ENCODE data around the gene RNASEH2C.
"Not testable (repeated sequence)": the region's sequence is repeated elsewhere in the genome, so short reads cannot be mapped to it uniquely, and the experiment has no call there.

RNASEH2C gene

DNA sequence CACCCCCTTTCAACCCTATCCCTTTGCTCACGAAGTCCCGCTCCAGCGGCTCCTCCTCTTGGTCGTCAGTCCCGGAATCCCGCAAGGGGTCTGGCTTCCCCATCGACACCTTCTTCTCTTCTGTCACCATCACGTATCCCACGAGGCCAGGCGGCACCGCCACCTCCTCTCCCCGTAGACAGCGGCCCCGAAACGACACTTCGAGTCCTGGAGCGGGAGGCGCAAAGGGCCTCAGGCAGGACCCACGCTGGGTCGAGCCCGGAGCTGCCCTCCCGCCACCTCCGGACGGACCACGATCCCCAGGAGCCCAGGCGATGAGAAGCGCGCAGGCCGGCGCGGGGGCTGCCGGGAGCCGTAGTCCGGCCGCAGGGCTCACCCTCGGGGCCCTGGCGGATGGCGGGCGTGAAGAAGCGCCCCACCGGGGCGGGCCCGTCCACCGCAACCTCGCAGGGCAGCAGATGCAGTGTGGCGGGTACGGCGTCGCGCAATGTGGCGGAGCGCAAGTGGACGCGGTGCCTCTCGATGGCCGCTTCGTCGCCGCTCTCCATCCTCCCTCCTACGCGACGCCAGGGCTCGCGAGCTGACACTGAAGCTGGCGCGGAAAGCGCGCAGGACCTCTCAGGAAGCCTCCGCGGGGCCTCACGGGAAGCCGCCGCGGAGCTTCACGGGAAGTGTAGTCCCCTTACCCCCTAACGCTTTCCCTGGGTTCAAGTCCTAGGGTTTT, at the start of gene RNASEH2C:
TSS of gene RNASEH2C (minus strand) at position 588 of the 724 bp plus-strand sequence. CDS start at position 548, 40 bp downstream.
- peak; percentile 85 for DNase-seq

DNA sequence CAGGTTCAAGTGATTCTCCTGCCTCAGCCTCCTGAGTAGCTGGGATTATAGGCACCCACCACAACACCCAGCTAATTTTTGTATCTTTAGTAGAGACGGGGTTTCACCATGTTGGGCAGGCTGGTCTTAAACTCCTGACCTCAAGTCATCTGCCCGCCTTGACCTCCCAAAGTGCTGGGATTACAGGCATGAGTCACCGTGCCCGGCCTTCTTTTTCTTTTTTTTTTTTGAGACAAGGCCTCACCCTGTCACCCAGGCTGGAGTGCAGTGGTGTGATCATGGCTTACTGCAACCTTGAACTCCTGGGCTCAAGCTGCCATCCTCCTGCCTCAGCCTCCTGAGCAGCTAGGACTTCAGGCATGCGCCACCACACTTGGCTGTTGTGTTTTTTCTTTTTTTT, 47.2 kb upstream of the RNASEH2C start:
- DNase-seq = not testable (repeated sequence)

DNA sequence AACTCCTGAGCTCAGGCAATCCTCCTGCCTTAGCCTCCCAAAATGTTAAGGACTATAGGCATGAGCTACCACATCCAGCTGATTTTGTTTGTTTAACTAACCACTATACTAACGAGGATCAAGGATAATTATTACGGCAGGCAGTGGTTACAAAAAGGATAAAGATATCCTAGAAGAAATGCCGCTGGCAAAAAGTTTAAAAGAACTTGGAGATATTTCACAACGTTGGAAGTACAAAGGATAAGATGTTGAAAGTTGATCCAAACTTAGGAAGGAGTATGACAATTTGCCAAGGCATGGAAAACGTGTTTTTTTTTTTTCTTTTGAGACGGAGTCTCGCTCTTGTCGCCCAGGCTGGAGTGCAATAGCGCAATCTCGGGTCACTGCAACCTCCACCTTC, 46.8 kb upstream of the RNASEH2C start:
- no peak for DNase-seq

DNA sequence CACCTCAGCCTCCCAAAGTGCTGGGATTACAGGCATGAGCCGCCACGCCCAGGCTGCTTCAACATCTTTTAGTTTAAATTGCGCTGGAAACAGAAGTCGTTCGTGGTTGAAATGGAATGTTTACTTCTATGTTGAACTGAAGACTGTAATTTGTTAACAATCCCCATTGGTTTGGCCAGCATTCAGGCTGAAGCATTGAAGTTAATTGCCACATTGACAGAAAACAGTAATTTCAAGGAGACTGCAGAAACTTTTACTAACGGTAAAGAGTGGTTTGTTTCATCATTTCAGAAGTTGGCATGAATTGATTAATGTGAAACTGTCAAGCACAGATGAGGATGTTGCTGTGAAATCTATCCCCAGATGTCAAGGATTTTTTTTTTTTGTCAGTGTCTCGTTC, 45.9 kb upstream of the RNASEH2C start:
- DNase-seq = no peak

DNA sequence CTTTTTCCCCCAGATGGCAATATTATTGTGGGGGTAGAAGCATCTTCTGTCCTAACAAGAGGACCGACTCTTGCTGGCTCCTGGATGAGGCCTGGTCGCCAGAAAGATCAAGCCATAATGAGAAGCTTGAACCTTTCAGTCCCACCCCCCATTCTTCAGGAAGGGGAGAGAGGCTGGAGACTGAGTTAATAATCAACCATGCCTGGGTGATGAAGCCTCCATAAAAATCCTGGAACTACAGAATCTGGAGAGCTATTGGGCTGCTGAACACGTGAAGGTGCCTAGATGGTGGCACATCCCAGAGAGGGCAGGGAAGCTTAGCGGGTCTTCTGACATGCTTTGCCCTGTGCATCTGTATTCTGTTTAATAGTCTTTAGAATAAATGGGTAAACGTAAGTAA, 43.8 kb upstream of the RNASEH2C start:
- DNase-seq = no peak

DNA sequence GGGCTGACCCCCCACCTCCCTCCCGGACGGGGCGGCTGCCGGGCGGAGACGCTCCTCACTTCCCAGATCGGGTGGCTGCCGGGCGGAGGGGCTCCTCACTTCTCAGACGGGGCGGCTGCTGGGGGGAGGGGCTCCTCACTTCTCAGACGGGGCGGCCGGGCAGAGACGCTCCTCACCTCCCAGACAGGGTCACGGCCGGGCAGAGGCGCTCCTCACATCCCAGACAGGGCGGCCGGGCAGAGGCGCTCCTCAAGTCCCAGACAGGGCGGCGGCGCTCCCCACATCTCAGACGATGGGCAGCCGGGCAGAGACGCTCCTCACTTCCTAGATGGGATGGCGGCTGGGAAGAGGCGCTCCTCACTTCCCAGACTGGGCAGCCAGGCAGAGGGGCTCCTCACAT, 42.2 kb upstream of the RNASEH2C start:
- not testable (repeated sequence) for DNase-seq

DNA sequence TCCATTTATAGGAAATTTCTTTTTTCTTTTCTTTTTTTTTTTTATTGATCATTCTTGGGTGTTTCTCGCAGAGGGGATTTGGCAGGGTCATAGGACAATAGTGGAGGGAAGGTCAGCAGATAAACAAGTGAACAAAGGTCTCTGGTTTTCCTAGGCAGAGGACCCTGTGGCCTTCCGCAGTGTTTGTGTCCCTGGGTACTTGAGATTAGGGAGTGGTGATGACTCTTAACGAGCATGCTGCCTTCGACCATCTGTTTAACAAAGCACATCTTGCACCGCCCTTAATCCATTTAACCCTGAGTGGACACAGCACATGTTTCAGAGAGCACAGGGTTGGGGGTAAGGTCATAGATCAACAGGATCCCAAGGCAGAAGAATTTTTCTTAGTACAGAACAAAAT, 41.6 kb upstream of the RNASEH2C start:
- not testable (repeated sequence) for DNase-seq

DNA sequence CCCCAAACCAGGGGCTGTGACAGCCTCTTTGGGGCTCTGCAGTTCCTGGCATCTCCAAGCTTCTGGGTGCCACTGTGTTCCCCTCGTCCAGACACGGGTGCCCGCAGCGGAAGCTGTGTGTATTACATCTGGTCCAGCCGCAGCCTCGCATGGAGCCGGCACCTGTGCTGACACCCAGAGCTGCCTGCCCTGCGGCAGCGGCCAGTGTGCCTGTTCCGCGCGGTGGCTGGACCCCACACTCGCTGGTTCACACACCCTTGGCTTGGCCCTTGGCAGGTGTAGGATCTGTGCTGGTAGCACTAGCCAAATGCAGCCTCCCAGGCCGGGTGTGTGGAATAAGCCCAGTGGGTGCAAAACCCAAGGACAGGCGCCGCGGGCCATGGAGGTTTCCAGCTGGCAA, 24.5 kb upstream of the RNASEH2C start:
- no peak for DNase-seq

DNA sequence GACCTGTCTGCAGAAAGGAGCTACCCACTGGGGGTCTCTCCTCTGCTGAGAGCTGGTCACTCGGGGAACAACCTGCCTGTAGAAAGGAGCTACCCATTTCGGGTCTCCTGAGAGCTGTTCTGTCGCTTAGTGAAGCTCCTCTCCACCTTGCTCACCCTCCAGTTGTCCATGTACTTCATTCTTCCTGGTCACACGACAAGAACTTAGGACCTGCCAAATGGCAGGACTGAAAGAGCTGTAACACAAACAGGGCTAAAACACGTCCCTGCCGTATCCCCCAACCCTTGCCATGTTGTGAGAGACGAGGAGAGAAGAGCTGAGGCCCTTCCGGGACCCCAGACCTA, 24.1 kb upstream of the RNASEH2C start:
- DNase-seq = no peak

DNA sequence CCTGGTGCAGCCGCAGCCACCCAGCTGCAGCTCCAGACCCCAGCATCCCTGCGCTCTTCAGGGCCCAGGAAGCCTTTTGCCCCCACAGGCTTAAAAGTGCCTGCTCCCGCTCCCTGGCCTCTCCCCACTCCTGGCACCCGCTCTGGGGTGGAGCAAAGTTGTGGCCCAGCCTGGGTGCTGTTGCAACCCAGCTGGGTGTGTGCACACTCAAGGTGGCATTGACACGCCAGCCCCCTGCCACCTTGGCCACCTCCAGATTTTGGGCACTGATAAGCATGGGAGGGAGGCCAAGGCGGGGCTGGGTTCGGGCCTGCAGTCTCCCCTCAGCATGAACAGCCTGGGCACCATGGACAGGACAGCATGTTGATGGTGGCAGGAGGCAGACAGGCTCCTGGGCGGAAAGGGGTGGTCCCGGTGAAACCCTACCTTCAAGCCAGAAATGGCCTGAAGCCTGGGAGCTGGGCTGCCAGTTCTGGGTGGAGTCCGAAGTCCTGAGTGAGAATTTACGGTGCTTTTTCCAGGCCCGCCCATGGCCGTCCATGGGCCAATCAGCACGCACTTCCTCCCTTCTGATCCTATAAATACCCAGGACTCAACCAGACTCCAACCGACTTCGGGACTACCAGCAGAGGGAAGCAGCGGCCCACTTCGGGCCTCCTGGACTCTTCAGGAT, 23.6 kb upstream of the RNASEH2C start:
- DNase-seq = peak; percentile 42

DNA sequence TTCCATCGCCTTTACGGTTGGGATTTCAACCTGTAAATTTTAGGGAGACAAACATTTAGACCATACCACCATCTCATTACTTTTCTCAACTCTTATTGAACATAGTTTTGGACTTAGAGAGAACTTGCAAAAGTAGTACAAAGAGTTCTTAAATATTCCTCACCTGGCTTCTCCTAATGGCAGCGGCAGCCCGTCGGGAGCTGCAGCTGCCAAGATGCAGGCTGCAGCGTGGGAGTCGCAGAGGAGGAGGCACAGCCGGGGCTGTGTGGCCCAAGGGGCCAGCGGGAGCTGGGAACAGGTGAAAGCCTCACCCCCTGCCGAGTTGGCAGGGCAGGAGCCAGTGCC, 23.1 kb upstream of the RNASEH2C start:
- no peak for DNase-seq

DNA sequence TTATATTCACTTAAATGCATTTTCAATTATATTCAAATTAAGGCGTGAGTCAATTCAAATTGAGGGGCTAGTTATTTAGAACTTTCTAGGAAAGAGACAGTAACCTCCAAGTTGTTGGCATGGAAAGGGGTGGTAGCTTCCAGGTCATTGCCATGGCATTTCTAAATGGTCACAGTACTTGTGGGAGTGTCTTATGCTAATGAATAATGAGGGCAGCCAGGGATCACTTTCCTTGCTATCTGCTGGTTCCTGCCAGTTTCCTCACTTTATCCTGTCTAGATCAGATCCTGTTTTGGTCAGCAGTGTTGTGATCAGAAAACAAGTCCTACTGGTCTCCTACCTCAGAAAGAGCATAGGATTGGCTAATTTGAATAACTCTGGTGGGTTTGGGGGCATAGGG, 21.8 kb upstream of the RNASEH2C start:
- no peak for DNase-seq

DNA sequence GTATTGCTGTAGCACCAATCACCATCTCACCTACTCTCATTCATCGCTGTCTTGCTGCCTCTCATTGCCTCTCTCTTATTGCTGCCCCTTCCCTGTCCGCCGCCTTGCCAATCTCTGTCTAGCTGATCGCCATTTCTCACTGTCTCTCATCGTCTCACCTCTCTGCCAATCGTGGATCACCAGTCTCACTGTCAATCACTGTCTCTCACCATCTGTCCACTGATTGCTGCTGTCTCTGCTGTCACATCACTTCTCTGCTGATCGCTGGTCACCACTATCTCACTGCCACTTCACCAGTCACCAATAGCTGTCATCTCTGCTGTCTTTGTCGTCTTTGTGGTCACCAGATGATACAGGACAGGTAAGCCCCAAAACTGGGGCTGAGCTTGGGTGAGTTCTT, 20.6 kb upstream of the RNASEH2C start:
- DNase-seq = no peak

DNA sequence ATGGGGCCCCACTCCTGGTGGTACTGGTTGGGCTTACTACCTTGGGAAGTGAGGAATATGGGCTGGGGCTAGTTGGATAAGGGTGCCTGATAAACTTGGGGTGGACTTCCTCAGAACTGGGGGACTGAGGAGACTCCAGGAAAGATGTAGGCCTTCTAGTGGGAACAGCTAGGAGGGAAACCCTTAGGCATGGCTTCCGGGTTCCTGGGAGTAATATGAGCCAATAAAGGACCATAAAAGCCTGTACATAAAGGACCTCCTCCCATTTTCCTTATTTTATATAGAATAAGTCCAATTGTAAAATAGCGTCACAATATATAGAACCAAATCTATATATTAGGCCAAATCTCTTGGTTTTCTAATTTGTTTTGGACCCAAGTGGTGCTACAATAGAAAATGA, 18.4 kb upstream of the RNASEH2C start:
- DNase-seq = no peak

DNA sequence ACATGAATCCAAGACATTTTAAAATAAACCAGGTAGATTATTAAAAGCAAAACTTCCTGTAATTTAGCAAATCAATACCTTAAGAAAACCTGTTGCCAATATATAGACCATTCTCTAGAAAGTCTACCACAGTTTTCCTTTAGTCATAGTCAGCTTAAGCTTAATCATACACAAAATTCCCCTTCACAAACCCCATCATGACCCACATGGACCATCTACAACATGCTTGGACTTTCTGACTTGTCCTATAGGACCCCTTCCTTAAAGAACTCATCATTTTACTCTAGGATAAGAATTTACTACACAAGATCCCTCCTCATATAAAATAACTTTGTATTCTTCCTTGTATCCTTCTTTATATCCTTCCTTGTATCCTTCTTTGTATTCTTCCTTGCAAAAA, 16.2 kb upstream of the RNASEH2C start:
- no peak for DNase-seq

DNA sequence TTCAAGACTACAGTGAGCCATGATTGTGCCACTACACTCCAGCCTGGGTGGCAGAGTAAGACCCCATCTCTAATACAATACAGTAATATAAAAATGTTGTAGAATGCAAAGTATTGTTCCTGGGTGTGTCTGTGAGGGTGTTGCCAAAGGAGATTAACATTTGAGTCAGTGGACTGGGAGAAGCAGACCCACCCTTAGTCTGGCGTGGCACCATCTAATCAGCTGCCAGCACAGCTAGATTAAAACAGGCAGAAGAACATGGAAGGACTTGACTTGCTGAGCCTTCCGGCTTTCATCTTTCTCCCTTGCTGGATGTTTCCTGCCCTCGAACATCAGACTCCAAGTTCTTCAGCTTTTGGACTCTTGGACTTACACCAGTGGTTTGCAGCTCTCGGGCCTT, 14.5 kb upstream of the RNASEH2C start:
- DNase-seq = not testable (repeated sequence)

DNA sequence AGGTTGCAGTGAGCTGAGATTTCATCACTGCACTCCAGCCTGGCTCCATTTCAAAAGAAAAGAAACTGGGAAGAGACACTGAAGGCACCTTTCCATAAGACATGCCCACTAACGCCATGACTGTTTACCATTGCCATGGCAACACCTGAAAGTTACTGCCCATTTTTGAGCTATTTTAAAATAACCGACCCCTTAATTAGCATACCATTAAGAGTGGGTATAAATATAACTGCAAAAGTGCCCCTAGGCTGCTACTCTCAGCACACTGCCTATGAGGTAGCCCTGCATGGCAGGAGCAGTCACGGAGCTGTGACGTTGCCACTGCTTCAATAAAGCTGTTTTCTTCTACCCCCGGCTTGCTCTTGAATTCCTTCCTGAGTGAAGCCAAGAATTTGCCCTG, 9.9 kb upstream of the RNASEH2C start:
- no peak for DNase-seq

DNA sequence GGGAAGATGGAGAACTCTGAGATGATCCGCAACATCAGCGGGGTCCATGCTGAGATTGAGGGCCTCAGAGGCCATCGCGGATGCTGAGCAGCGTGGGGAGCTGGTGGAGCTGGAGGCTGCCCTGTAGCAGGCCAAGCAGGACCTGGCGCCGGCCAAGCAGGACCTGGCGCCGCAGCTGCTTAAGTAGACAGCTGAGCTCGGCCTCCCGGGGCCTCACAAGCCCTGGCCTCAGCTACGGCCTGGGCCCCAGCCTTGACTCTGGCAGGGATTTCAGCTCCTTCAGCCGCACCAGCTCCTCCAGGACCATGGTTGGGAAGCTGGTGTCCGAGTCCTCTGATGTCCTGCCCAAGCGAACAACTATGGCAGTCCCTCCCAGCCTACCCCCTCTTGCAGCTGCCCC, 7.3 kb upstream of the RNASEH2C start:
- no peak for DNase-seq

DNA sequence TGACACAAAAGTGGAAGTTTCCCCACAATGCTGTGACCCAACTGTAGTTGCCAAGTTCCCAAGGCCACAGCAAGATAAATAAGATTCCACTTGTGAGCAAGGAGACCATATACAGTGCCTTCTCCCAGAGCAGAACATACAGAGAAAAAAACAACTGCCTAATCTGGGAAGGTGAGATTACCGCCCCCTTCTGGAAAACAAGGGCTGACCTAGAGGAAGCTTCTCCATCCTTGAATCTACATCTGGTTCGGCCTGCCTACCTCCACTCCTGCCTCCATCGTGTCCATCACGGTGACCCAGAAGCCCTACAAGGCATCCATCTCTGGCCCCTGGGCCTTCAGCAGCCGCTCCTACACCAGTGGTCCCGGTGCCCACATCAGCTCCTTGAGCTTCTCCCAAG, 6.1 kb upstream of the RNASEH2C start:
- no peak for DNase-seq

DNA sequence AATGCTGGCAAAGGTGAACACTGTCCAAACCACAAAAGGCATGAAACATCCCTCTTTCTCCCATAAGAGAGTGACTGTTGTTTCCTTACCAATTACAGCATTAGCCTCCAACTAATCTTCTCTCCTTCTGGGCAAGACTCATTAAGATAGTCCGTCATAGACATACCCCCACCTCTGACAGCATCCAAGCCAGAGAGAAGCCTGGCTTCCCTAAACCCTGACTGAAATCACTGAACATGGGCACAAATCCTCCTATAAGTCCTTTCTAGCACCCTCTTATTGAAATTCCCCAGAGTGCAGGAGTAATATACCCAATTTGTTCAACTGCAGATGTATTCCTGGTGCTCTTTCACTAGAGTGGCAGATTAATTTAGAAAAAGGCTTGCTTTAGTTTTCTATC, 1.7 kb upstream of the RNASEH2C start:
- no peak for DNase-seq

DNA sequence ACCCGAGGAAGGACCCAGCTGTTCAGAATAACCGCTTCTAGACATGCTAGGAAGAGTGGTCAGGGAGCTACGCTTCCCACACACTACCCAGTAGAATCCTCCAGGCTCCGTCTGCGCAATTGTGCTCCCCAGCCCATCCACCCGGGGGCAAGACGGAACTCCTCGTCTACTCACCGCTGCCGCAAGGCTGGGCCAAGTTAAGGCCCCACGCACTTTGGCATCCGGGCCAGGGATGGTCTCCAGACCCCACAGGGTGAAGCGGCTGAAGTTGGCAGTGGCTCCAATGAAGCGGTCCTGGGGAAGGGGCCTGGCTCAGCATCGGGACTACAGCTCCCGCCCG, 757 bp downstream of the RNASEH2C start:
- no peak for DNase-seq

DNA sequence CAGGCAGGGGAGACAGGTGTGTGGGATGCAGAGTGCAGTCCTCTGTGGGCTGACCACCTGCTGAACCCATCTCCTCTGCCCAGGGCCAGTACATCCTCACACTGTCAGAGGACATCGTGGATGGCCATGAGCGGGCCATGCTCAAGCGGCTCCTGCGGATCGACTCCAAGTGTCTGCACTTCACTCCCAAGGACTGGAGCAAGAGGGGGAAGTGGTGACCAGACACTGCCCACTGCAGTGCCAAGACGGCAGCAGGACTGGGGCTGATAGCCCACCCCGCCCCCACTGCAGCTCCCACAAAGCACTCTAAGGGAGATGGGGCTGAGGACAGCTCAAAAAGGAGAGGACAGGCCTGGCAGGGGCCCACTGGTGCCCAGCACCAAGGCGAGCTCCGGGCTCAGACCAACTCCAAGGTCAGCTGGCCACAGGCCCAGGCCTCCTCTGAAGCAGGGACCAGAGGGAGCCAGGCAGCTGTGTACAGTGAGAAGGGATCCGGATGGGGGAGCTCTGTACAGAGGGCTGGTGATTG, 1.6 kb downstream of the RNASEH2C start:
- no peak for DNase-seq

DNA sequence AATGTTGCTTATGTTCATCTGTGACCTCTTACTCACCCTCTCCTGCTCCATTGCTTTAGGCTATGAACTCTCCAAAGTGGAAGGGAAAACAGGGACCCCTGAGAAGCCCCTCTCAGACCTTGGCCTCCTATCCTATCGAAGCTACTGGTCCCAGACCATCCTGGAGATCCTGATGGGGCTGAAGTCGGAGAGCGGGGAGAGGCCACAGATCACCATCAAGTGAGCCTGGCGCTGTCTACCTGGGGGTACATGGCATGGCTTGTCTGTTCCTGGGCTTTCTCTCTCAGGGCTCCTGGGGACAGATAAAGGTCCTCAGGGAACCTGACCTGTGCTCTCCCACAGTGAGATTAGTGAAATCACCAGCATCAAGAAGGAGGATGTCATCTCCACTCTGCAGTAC, 2.1 kb downstream of the RNASEH2C start:
- no peak for DNase-seq

DNA sequence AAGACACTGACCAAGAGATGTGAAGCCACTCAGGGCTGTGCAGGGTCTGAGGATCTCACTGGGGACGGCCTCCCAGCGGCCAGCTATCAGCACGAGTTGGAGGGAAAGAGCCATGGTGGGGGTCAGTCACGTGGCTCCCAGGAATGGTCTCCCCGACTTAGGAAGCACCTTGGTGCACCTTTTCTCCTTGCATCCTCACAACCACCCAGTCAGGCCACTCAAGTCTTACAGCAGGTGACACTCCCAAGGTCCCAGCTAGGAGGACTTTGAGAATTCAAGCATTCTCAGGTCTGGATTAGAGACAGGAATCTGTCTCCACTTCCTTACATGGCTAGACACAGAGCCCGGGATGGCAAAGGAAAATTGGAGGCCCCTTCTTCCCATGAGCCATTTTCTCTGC, 2.7 kb downstream of the RNASEH2C start:
- no peak for DNase-seq
